Skin epidermis (tissue), 12 donors: ENCODE results near the gene OR52B2.

Experiments
- H3K27ac ChIP-seq, 21 experiments: fragments of 200-600 bp; sonication (generic) in 11 of 21; one replicate each; pipeline ENCODE4 v1.5.0; 2020; ENCODE audit warnings: mild to moderate bottlenecking in 3 of 21, inconsistent platforms in 2 of 21, moderate library complexity in 2 of 21
- H3K4me3 ChIP-seq, 7 experiments: fragments of 200-600 bp; sonication (generic) in 2 of 7; one replicate each; pipeline ENCODE4 v1.5.0; 2020; ENCODE audit warnings: inconsistent platforms in 2 of 7, mild to moderate bottlenecking in 2 of 7, moderate library complexity in 1 of 7

OR52B2 gene

GRCh38 chr11:6170226-6170625 is at the start of gene OR52B2:
Gene OR52B2 (minus strand): TSS chr11:6170326. CDS start chr11:6170326, 0 bp downstream.
- H3K4me3 ChIP-seq = no peak within 1 kb of the TSS
- H3K27ac ChIP-seq = no peak within 1 kb of the TSS

GRCh38 chr11:6219359-6219758 is 49.2 kb upstream of the OR52B2 start:
- Histone ChIP-seq H3K27ac (peak overlapping the region in 14 of 21 experiments; percentile 9 to 81 (median 40)), H3K4me3 (no peak overlapping the region)

- H3K4me3 ChIP-seq = no peak overlapping the region
- no peak overlapping the region for H3K27ac ChIP-seq
These were observed 47.6 kb upstream of the OR52B2 start for GRCh38 chr11:6217722-6218121.

- H3K4me3 ChIP-seq = no peak overlapping the region
These were observed 46.4 kb upstream of the OR52B2 start for GRCh38 chr11:6216501-6216900.

GRCh38 chr11:6214530-6214929 is 44.4 kb upstream of the OR52B2 start:
- no peak overlapping the region for H3K4me3 ChIP-seq
- no peak overlapping the region for H3K27ac ChIP-seq

More at GRCh38 chr11:6216501-6216900, 46.4 kb upstream of the OR52B2 start:
- H3K27ac ChIP-seq = no peak overlapping the region

GRCh38 chr11:6210274-6210955 is 40.3 kb upstream of the OR52B2 start:
- H3K27ac ChIP-seq = no peak overlapping the region
- no peak overlapping the region for H3K4me3 ChIP-seq

GRCh38 chr11:6209801-6210200 is 39.7 kb upstream of the OR52B2 start:
- H3K4me3 ChIP-seq = no peak overlapping the region
- no peak overlapping the region for H3K27ac ChIP-seq

GRCh38 chr11:6206456-6207180 is 36.5 kb upstream of the OR52B2 start:
- H3K4me3 ChIP-seq = no peak overlapping the region
- H3K27ac ChIP-seq = no peak overlapping the region

GRCh38 chr11:6205366-6205765 is 35.2 kb upstream of the OR52B2 start, which contains the start of gene C11orf42:
Gene C11orf42 (plus strand): TSS chr11:6205557. CDS start chr11:6205616, 59 bp downstream.
- Histone ChIP-seq H3K4me3 (no peak within 1 kb of the TSS), H3K27ac (no peak within 1 kb of the TSS)

- H3K4me3 ChIP-seq = no peak overlapping the region
- H3K27ac ChIP-seq = no peak overlapping the region
These were observed 34.6 kb upstream of the OR52B2 start for GRCh38 chr11:6204706-6205105.

GRCh38 chr11:6203327-6203726 is 33.2 kb upstream of the OR52B2 start:
- Histone ChIP-seq H3K27ac (no peak overlapping the region), H3K4me3 (no peak overlapping the region)

GRCh38 chr11:6202041-6202440 is 31.9 kb upstream of the OR52B2 start:
- Histone ChIP-seq H3K4me3 (no peak overlapping the region), H3K27ac (no peak overlapping the region)

GRCh38 chr11:6201481-6201880 is 31.4 kb upstream of the OR52B2 start:
- Histone ChIP-seq H3K27ac (no peak overlapping the region), H3K4me3 (no peak overlapping the region)

- no peak overlapping the region for H3K4me3 ChIP-seq
- H3K27ac ChIP-seq = no peak overlapping the region
These were observed 30.8 kb upstream of the OR52B2 start for GRCh38 chr11:6200975-6201374.

- no peak within 1 kb of the TSS for H3K27ac ChIP-seq
- no peak within 1 kb of the TSS for H3K4me3 ChIP-seq
These were observed 29.2 kb upstream of the OR52B2 start, which contains the start of gene OR52W1 for GRCh38 chr11:6199174-6199810. Gene OR52W1 (plus strand): TSS chr11:6199224. CDS start chr11:6199224, 0 bp downstream.

- no peak overlapping the region for H3K27ac ChIP-seq
- no peak overlapping the region for H3K4me3 ChIP-seq
These were observed 27.5 kb upstream of the OR52B2 start for GRCh38 chr11:6197466-6198200.

- Histone ChIP-seq H3K27ac (no peak overlapping the region), H3K4me3 (no peak overlapping the region)
These were observed 26.3 kb upstream of the OR52B2 start for GRCh38 chr11:6196396-6196795.

GRCh38 chr11:6194065-6194581 is 24.0 kb upstream of the OR52B2 start:
- Histone ChIP-seq H3K4me3 (no peak overlapping the region), H3K27ac (no peak overlapping the region)

- no peak overlapping the region for H3K27ac ChIP-seq
- no peak overlapping the region for H3K4me3 ChIP-seq
These were observed 21.6 kb upstream of the OR52B2 start for GRCh38 chr11:6191742-6192141.

GRCh38 chr11:6175440-6175839 is 5.3 kb upstream of the OR52B2 start:
- Histone ChIP-seq H3K27ac (no peak overlapping the region), H3K4me3 (no peak overlapping the region)
